ENCODE results near the gene PHF21B.
"Not testable (repeated sequence)": the region's sequence is repeated elsewhere in the genome, so short reads cannot be mapped to it uniquely, and the experiment has no call there.

The PHF21B gene

GRCh38 chr22:44869196-44869595 is 140.6 kb downstream of the PHF21B start:
- no peak for DNase-seq
- intact Hi-C loops (cut with DNase I), result no loop called here

- intact Hi-C loops (cut with DNase I), result no loop called here
Measured at GRCh38 chr22:44865193-44866057, 144.4 kb downstream of the PHF21B start.

GRCh38 chr22:44862981-44863860 is 146.6 kb downstream of the PHF21B start:
- intact Hi-C loops (cut with DNase I), result no loop called here
- DNase-seq, result no peak

More at GRCh38 chr22:44865193-44866057, 144.4 kb downstream of the PHF21B start:
- no peak for DNase-seq

GRCh38 chr22:44862281-44862680 is 147.5 kb downstream of the PHF21B start:
- no peak for DNase-seq
- intact Hi-C loops (cut with DNase I), result no loop called here

GRCh38 chr22:44861245-44861644 is 148.6 kb downstream of the PHF21B start:
- no peak for DNase-seq
- intact Hi-C loops (cut with DNase I), result no loop called here

GRCh38 chr22:44860311-44860710 is 149.5 kb downstream of the PHF21B start:
- no peak for DNase-seq
- intact Hi-C loops (cut with DNase I), result no loop called here

GRCh38 chr22:44859641-44860040 is 150.2 kb downstream of the PHF21B start:
- intact Hi-C loops (cut with DNase I), result no loop called here
- DNase-seq, result no peak

- DNase-seq; intact Hi-C loops (cut with DNase I): not testable (repeated sequence)
Measured at GRCh38 chr22:44858819-44859218, 151.0 kb downstream of the PHF21B start.

- peak in 2 of 42 donors; percentile 2 for DNase-seq
- intact Hi-C loops (cut with DNase I), result no loop called here
Measured at GRCh38 chr22:44855855-44856254, 153.9 kb downstream of the PHF21B start.

GRCh38 chr22:44854641-44855040 is 155.2 kb downstream of the PHF21B start:
- intact Hi-C loops (cut with DNase I); DNase-seq: not testable (repeated sequence)

GRCh38 chr22:44850946-44851345 is 158.9 kb downstream of the PHF21B start:
- intact Hi-C loops (cut with DNase I), result no loop called here

GRCh38 chr22:44848791-44849420 is 160.9 kb downstream of the PHF21B start:
- intact Hi-C loops (cut with DNase I), result no loop called here
- no peak for DNase-seq

More at GRCh38 chr22:44850946-44851345, 158.9 kb downstream of the PHF21B start:
- no peak for DNase-seq

GRCh38 chr22:44848296-44848741 is 161.5 kb downstream of the PHF21B start:
- DNase-seq, result no peak
- intact Hi-C loops (cut with DNase I), result no loop called here

- intact Hi-C loops (cut with DNase I), result no loop called here
- DNase-seq, result no peak
Measured at GRCh38 chr22:44847892-44848291, 161.9 kb downstream of the PHF21B start.

GRCh38 chr22:44847380-44847779 is 162.4 kb downstream of the PHF21B start:
- intact Hi-C loops (cut with DNase I), result no loop called here
- peak in 12 of 42 donors; percentile 7 to 62 (median 17) for DNase-seq

- intact Hi-C loops (cut with DNase I), result no loop called here
- DNase-seq, result no peak
Measured at GRCh38 chr22:44846726-44847275, 163.0 kb downstream of the PHF21B start.

GRCh38 chr22:44845796-44846720 is 163.7 kb downstream of the PHF21B start:
- intact Hi-C loops (cut with DNase I), result no loop called here
- no peak for DNase-seq

- intact Hi-C loops (cut with DNase I), result no loop called here
- DNase-seq, result no peak
Measured at GRCh38 chr22:44845191-44845590, 164.6 kb downstream of the PHF21B start.

Measured in head of caudate nucleus (tissue), 42 donors.